Mucosa of rectum (tissue), 2 donors: ENCODE results near the gene ATG4B.

Source experiments
- H3K27ac ChIP-seq, 2 donors: one replicate each; pipeline ENCODE4 v1.7.0; 2013; ENCODE audit warnings: inconsistent platforms in 2 of 2, low read depth in 2 of 2, low read length in 2 of 2
- H3K27me3 ChIP-seq, 2 donors: one replicate each; pipeline ENCODE4 v1.7.0; 2013; ENCODE audit warnings: low read length in 2 of 2; ENCODE audit not compliant: control insufficient read depth in 2 of 2, insufficient read depth in 2 of 2
- H3K36me3 ChIP-seq, 2 donors: one replicate each; pipeline ENCODE4 v1.7.0; 2013; ENCODE audit warnings: low read length in 2 of 2; ENCODE audit not compliant: control insufficient read depth in 2 of 2, insufficient read depth in 2 of 2
- H3K4me1 ChIP-seq, 2 donors: one replicate each; pipeline ENCODE4 v1.7.0; 2013; ENCODE audit warnings: low read length in 2 of 2, mild to moderate bottlenecking in 1 of 2; ENCODE audit not compliant: control insufficient read depth in 2 of 2, insufficient read depth in 2 of 2
- H3K4me3 ChIP-seq, 2 donors: one replicate each; pipeline ENCODE4 v1.7.0; 2013; ENCODE audit warnings: low read length in 2 of 2
- H3K9ac ChIP-seq, 2 donors: one replicate each; pipeline ENCODE4 v1.7.0; 2013; ENCODE audit warnings: low read length in 2 of 2, low read depth in 1 of 2, mild to moderate bottlenecking in 1 of 2
- H3K9me3 ChIP-seq, 2 donors: one replicate each; pipeline ENCODE4 v1.7.0; 2013; ENCODE audit warnings: low read length in 2 of 2; ENCODE audit not compliant: control insufficient read depth in 2 of 2
- donor health status: healthy.
- donor health status: Normal muscosa, but diverticular disease.

Gene ATG4B

DNA sequence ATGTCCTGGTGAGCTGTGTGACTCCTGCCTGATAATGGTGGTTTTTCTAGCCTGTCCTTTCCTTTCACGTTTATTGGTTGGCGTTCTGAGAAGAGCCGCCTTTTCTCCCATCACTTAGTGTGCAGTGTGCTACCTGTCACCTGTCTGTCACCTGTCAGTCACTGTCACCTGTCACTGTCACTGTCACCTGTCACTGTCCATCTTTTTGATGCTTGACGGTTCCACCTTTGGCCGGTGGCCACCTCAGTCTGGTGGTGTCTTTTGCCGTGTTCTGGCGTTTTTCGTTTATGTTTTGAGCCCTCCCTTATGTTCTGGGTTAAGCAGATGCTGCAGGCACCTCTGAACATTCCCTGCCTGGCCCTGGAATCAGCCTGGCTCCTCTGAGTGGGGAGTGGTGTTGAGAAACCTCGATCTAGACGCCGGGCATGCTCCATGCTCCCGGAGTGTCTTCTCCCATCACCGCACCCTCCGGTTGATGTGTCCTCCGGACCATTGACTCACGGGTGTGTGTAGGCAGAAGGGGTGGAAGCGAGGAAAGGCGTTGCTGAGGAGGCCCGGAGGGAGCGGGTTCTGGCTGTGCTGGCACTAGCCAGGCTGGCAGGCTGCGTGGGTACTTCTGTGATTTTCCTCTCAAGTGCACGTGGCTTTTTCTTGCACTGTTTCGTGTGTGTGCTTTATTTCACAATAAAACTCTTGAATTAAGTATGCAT, 28.4 kb downstream of the ATG4B start:
- Histone ChIP-seq H3K27me3 (no peaks in the 10 kb centered on the region), H3K4me3 (no peak overlapping the region), H3K36me3 (peaks cover 32 to 47% of the 10 kb centered on the region in 2 donors), H3K27ac (no peak overlapping the region), H3K9me3 (no peaks in the 10 kb centered on the region), H3K9ac (no peak overlapping the region), H3K4me1 (peaks cover 0 to 3% of the 10 kb centered on the region in 2 donors)

DNA sequence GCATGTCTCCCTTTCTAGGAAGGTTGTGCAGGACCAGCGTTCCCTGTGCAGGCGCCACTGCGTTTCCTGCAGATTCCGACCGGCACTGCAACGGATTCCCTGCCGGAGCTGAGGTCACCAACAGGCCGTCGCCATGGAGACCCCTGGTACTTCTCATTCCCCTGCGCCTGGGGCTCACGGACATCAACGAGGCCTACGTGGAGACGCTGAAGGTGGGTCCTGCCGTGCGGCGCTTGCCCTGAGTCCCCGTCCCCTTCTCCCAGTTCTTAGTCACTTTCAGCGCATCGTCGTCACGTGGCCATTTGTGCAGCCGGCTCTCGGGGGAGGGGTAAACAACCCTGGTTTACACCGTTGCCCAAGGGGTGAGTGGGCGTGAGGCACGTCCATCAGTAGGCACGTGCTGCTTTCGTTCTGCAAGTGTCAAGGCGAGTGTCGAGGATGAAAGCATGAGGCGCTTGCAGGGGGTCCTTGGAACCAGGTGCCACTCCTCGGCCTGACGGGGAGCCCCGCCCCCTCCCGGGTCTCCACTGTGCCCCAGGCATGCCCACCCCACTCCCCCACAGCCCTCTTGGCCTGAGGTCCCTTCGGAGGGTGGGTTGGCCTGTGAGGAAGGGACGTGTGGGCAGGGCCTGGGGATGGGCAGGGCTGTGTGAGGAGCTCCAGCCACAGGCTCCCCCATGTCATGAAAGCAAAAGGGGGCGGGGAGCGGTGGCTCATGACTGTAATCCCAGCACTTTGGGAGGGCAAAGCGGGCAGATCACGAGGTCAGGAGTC, 29.3 kb downstream of the ATG4B start:
- Histone ChIP-seq H3K9me3 (no peaks in the 10 kb centered on the region), H3K27ac (no peak overlapping the region), H3K4me1 (peaks cover 0 to 3% of the 10 kb centered on the region in 2 donors), H3K36me3 (peaks cover 37 to 47% of the 10 kb centered on the region in 2 donors), H3K9ac (no peak overlapping the region), H3K4me3 (no peak overlapping the region), H3K27me3 (no peaks in the 10 kb centered on the region)

- Histone ChIP-seq H3K9ac (no peak overlapping the region), H3K4me1 (peaks cover 0 to 3% of the 10 kb centered on the region in 2 donors), H3K27ac (no peak overlapping the region), H3K27me3 (no peaks in the 10 kb centered on the region), H3K9me3 (no peaks in the 10 kb centered on the region), H3K4me3 (no peak overlapping the region), H3K36me3 (peaks cover 39 to 57% of the 10 kb centered on the region in 2 donors)
Observed at GRCh38 chr2:241668354-241668753, 30.9 kb downstream of the ATG4B start.

- Histone ChIP-seq H3K27ac (no peak overlapping the region), H3K4me3 (no peak overlapping the region), H3K9me3 (no peaks in the 10 kb centered on the region), H3K9ac (no peak overlapping the region), H3K27me3 (no peaks in the 10 kb centered on the region), H3K4me1 (peaks cover 0 to 3% of the 10 kb centered on the region in 2 donors), H3K36me3 (peaks cover 39 to 57% of the 10 kb centered on the region in 2 donors)
Observed at GRCh38 chr2:241668839-241669238, 31.3 kb downstream of the ATG4B start.

GRCh38 chr2:241670333-241671110, 33.0 kb downstream of the ATG4B start:
- no peak overlapping the region for H3K27ac ChIP-seq
- H3K9ac ChIP-seq = no peak overlapping the region
- H3K9me3 ChIP-seq = no peaks in the 10 kb centered on the region
- H3K4me3 ChIP-seq = no peak overlapping the region
- H3K27me3 ChIP-seq = no peaks in the 10 kb centered on the region
- H3K4me1 ChIP-seq = no peaks in the 10 kb centered on the region
- peaks cover 39 to 56% of the 10 kb centered on the region in 2 donors for H3K36me3 ChIP-seq

- Histone ChIP-seq H3K36me3 (peaks cover 40 to 57% of the 10 kb centered on the region in 2 donors), H3K27ac (no peak overlapping the region), H3K9ac (no peak overlapping the region), H3K4me1 (no peaks in the 10 kb centered on the region), H3K4me3 (no peak overlapping the region), H3K9me3 (no peaks in the 10 kb centered on the region), H3K27me3 (no peaks in the 10 kb centered on the region)
Observed at GRCh38 chr2:241671457-241672240, 34.2 kb downstream of the ATG4B start.

DNA sequence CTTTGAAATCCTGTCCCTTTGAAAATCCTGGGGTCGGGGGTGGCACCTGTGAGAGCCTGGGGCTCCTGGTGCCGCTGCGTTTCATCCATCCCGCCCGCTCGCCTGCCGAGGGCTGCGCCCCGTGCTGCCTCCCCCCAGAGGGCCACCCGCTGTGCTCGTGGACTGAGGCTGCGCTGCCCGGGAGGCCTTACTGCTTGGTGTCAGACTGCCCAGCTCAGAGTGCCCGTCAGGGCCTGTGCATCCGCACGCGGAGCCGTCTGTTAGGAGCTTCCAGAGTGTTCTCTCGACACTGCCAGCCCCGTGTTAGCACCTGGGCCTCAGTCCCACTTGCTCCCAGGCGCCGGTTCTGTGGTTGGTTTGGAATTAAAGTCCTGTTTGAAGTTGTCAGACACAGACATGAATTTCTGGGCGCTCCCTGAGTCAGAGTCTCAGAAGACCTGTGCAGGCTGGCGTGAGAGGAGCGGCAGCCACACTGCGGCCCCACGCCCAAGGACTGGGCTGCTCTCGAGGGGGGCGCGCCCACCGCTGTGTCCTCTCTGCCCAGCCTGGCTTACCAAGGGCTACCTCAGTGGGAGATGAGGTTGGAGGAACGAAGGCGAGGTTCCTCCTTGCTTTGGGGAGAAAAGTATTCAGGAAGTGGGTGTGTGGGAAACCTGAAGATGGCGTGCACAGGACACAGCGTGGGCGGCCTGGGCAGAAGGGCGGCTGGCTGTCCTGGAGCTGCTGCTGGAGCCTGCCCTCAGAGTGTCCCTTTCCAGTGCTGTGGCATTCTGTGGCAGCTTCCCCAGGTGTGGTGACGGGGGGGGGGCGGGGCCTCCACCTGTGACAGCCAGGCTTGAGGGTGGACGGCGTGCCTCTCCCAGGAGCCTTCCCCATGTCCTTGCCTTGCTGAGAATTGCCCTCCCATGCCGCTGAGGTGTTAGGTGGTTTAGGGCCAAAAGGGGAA, 35.0 kb downstream of the ATG4B start:
- H3K36me3 ChIP-seq = peaks cover 42 to 59% of the 10 kb centered on the region in 2 donors
- no peak overlapping the region for H3K27ac ChIP-seq
- H3K9ac ChIP-seq = no peak overlapping the region
- H3K4me1 ChIP-seq = no peaks in the 10 kb centered on the region
- H3K4me3 ChIP-seq = no peak overlapping the region
- H3K9me3 ChIP-seq = no peaks in the 10 kb centered on the region
- H3K27me3 ChIP-seq = no peaks in the 10 kb centered on the region

DNA sequence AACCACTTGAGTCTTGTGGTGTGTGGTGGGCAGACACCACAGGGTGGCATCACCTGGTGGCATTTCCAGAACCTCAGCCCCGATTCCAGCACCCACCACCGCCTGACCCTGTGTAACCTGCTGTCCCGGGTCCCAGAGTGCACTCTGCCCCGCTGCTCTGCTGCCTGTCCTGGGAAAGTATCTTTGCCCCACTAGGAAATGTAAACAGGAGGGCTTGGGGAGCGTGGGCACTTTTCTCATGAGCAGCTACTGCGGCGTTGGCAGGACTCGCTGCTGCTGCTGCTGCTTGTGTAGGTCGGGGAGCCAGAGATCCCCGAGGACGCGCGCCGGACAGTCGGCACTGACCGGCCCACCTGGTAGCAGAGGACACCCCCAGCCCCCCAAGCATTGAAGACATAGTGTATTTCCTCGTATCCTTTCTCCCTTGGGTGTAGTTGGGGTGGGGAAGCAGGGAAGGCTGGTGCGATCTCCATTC, 35.7 kb downstream of the ATG4B start:
- Histone ChIP-seq H3K4me1 (no peaks in the 10 kb centered on the region), H3K36me3 (peaks cover 35 to 55% of the 10 kb centered on the region in 2 donors), H3K4me3 (no peak overlapping the region), H3K27me3 (no peaks in the 10 kb centered on the region), H3K9me3 (no peaks in the 10 kb centered on the region), H3K27ac (no peak overlapping the region), H3K9ac (no peak overlapping the region)
